Neural progenitor cell (in vitro differentiated cells): Measurements from ENCODE around the gene P2RX3. TPM values are rescaled to one million over a fixed set of nuclear protein-coding genes. Genes with fewer than 3 reads are reported as not detected.

Experiments used
- DNase-seq: peaks from one replicate; pipeline ENCODE4 v3.0.0-alpha.2; 2016; ENCODE audit warnings: low spot score
- H2AFZ ChIP-seq: fragments of 200-600 bp; sonication (generic); replicated peaks from 2 replicates; pipeline ENCODE4 v1.6.1; 2016; ENCODE audit warnings: antibody characterized with exemption
- H3F3A ChIP-seq: fragments of 200-600 bp; sonication (generic); 2 replicates; pipeline ENCODE4 v1.6.1; 2016; ENCODE audit warnings: antibody characterized with exemption, low read depth
- H3K27ac ChIP-seq: fragments of 200-600 bp; sonication (generic); 2 replicates; pipeline ENCODE4 v1.5.1; 2016; ENCODE audit warnings: mild to moderate bottlenecking
- H3K27me3 ChIP-seq: fragments of 200-600 bp; sonication (generic); 2 replicates; pipeline ENCODE4 v1.6.1; 2016; ENCODE audit warnings: mild to moderate bottlenecking, moderate library complexity
- H3K36me3 ChIP-seq: fragments of 200-600 bp; sonication (generic); 2 replicates; pipeline ENCODE4 v1.5.1; 2016
- H3K4me1 ChIP-seq: fragments of 200-600 bp; sonication (generic); 2 replicates; pipeline ENCODE4 v1.6.1; 2016; ENCODE audit warnings: mixed run types
- H3K4me2 ChIP-seq: fragments of 200-600 bp; sonication (generic); 2 replicates; pipeline ENCODE4 v1.6.1; 2016
- H3K4me3 ChIP-seq: fragments of 200-600 bp; sonication (generic); 2 replicates; pipeline ENCODE4 v1.5.1; 2016
- H3K79me2 ChIP-seq: fragments of 200-600 bp; sonication (generic); 2 replicates; pipeline ENCODE4 v1.6.1; 2016; ENCODE audit warnings: low read depth
- H3K9ac ChIP-seq: fragments of 200-600 bp; sonication (generic); 2 replicates; pipeline ENCODE4 v1.6.1; 2016
- H3K9me3 ChIP-seq: fragments of 200-600 bp; sonication (generic); 2 replicates; pipeline ENCODE4 v1.5.1; 2016; ENCODE audit warnings: low read depth
- H4K20me1 ChIP-seq: fragments of 200-600 bp; sonication (generic); 2 replicates; pipeline ENCODE4 v1.6.1; 2016; ENCODE audit warnings: low read depth
- H3K27ac Mint-ChIP-seq: 3 replicates; pipeline ENCODE4 v1.8.0; 2021; ENCODE audit warnings: mixed read lengths
- H3K27me3 Mint-ChIP-seq: 2 replicates; pipeline ENCODE4 v1.8.0; 2022; ENCODE audit warnings: low read depth, mild to moderate bottlenecking, inconsistent platforms, moderate library complexity, mixed read lengths; ENCODE audit not compliant: insufficient read depth
- H3K36me3 Mint-ChIP-seq: 3 replicates; pipeline ENCODE4 v1.8.0; 2021; ENCODE audit warnings: mixed read lengths
- H3K4me1 Mint-ChIP-seq: 3 replicates; pipeline ENCODE4 v1.8.0; 2021; ENCODE audit warnings: mixed read lengths
- H3K4me3 Mint-ChIP-seq: 3 replicates; pipeline ENCODE4 v1.8.0; 2021; ENCODE audit warnings: mild to moderate bottlenecking, moderate library complexity, mixed read lengths
- H3K9me3 Mint-ChIP-seq: 3 replicates; pipeline ENCODE4 v1.8.0; 2020; ENCODE audit warnings: mixed read lengths
- CTCF ChIP-seq: fragments of 200-600 bp; sonication (generic); IDR thresholded peaks from 2 replicates; pipeline ENCODE4 v1.5.1; 2017; ENCODE audit warnings: antibody characterized with exemption, mild to moderate bottlenecking
- EZH2 ChIP-seq: fragments of 200-600 bp; sonication (generic); IDR thresholded peaks from 2 replicates; pipeline ENCODE4 v1.6.1; 2017; ENCODE audit warnings: antibody characterized with exemption, mild to moderate bottlenecking, moderate library complexity
- EZH2phosphoT487 ChIP-seq: fragments of 200-600 bp; sonication (generic); IDR thresholded peaks from 2 replicates; pipeline ENCODE4 v1.6.1; 2017; ENCODE audit warnings: antibody characterized with exemption
- total RNA-seq: library from RNA; depleted of rRNA; stranded (reverse); fragments of >200 nt; gene quantifications from 2 replicates; pipeline ENCODE4 v1.2.3, GENCODE V29; 2015; ENCODE audit warnings: low replicate concordance

P2RX3 gene
- total RNA-seq, 1 donor from 2014 or later = 2.4 TPM

GRCh38 chr11:57391539-57391938 lies 53.4 kb downstream of the P2RX3 start:
- Histone ChIP-seq H3K79me2 (no peaks in the 10 kb centered on the region), H4K20me1 (no peaks in the 10 kb centered on the region), H3K9me3 (no peaks in the 10 kb centered on the region), H3K27me3 (peaks cover 29% of the 10 kb centered on the region), H3K4me2 (no peak overlapping the region), H3K9ac (no peak overlapping the region), H3K4me1 (no peaks in the 10 kb centered on the region), H3F3A (no peaks in the 10 kb centered on the region), H3K27ac (no peak overlapping the region), H3K4me3 (no peak overlapping the region), H2AFZ (no peak overlapping the region), H3K36me3 (no peaks in the 10 kb centered on the region)
- no peaks in the 10 kb centered on the region for H3K36me3 Mint-ChIP-seq
- H3K27me3 Mint-ChIP-seq = peaks cover 2% of the 10 kb centered on the region
- H3K4me1 Mint-ChIP-seq = peaks cover 2% of the 10 kb centered on the region
- H3K4me3 Mint-ChIP-seq = no peak overlapping the region
- no peak for DNase-seq
- H3K9me3 Mint-ChIP-seq = no peaks in the 10 kb centered on the region
- TF ChIP-seq CTCF (no peak), EZH2 (no peak), EZH2phosphoT487 (no peak)
- H3K27ac Mint-ChIP-seq = no peak overlapping the region

GRCh38 chr11:57392066-57392762 lies 54.1 kb downstream of the P2RX3 start:
- no peak overlapping the region for H3K9ac ChIP-seq
- no peaks in the 10 kb centered on the region for H3K9me3 Mint-ChIP-seq
- TF ChIP-seq EZH2 (no peak), CTCF (no peak)
- no peaks in the 10 kb centered on the region for H3K36me3 ChIP-seq
- no peak overlapping the region for H2AFZ ChIP-seq
- H3K4me3 ChIP-seq = no peak overlapping the region
- H3K9me3 ChIP-seq = no peaks in the 10 kb centered on the region
- peaks cover 29% of the 10 kb centered on the region for H3K27me3 ChIP-seq
- no peaks in the 10 kb centered on the region for H3K4me1 ChIP-seq
- no peak for DNase-seq
- H3K4me1 Mint-ChIP-seq = peaks cover under 1% of the 10 kb centered on the region
- H3K27ac ChIP-seq = no peak overlapping the region
- peaks cover 2% of the 10 kb centered on the region for H3K27me3 Mint-ChIP-seq
- H4K20me1 ChIP-seq = no peaks in the 10 kb centered on the region
- H3K79me2 ChIP-seq = no peaks in the 10 kb centered on the region
- no peaks in the 10 kb centered on the region for H3K36me3 Mint-ChIP-seq
- H3K4me2 ChIP-seq = no peak overlapping the region
- H3K4me3 Mint-ChIP-seq = no peak overlapping the region
- no peaks in the 10 kb centered on the region for H3F3A ChIP-seq
- H3K27ac Mint-ChIP-seq = no peak overlapping the region

- H3F3A ChIP-seq = no peaks in the 10 kb centered on the region
- H3K79me2 ChIP-seq = no peaks in the 10 kb centered on the region
- no peaks in the 10 kb centered on the region for H3K9me3 ChIP-seq
- H3K9me3 Mint-ChIP-seq = no peaks in the 10 kb centered on the region
- TF ChIP-seq EZH2phosphoT487 = no peak
- no peak for TF ChIP-seq CTCF
- no peak for TF ChIP-seq EZH2
- H3K27ac Mint-ChIP-seq = no peak overlapping the region
- H3K4me1 ChIP-seq = no peaks in the 10 kb centered on the region
- no peaks in the 10 kb centered on the region for H4K20me1 ChIP-seq
- no peak overlapping the region for H3K4me3 ChIP-seq
- H3K27me3 Mint-ChIP-seq = peaks cover 2% of the 10 kb centered on the region
- H3K36me3 ChIP-seq = no peaks in the 10 kb centered on the region
- H3K4me2 ChIP-seq = no peak overlapping the region
- no peaks in the 10 kb centered on the region for H3K4me1 Mint-ChIP-seq
- H3K4me3 Mint-ChIP-seq = no peak overlapping the region
- no peaks in the 10 kb centered on the region for H3K36me3 Mint-ChIP-seq
- DNase-seq = no peak
- H3K27ac ChIP-seq = no peak overlapping the region
- no peak overlapping the region for H3K9ac ChIP-seq
- H3K27me3 ChIP-seq = peaks cover 29% of the 10 kb centered on the region
- H2AFZ ChIP-seq = no peak overlapping the region
These were observed 54.6 kb downstream of the P2RX3 start for GRCh38 chr11:57392763-57393105.
